Erythroblast (primary cell): Measurements from ENCODE around the gene RASAL1.

Experiments used
- DNase-seq, 2 experiments: peaks; one replicate each; lab custom pipeline; 2025; lab: John Stamatoyannopoulos, UW
- GATA1 ChIP-seq: IDR thresholded peaks from 2 replicates; pipeline ENCODE4 v1.6.1; 2011; ENCODE audit warnings: low read depth, mild to moderate bottlenecking, control low read depth, low read length, moderate library complexity
- POLR2A ChIP-seq: IDR thresholded peaks from 2 replicates; pipeline ENCODE4 v1.6.1; 2011; ENCODE audit warnings: mild to moderate bottlenecking, low read length

Gene RASAL1

DNA sequence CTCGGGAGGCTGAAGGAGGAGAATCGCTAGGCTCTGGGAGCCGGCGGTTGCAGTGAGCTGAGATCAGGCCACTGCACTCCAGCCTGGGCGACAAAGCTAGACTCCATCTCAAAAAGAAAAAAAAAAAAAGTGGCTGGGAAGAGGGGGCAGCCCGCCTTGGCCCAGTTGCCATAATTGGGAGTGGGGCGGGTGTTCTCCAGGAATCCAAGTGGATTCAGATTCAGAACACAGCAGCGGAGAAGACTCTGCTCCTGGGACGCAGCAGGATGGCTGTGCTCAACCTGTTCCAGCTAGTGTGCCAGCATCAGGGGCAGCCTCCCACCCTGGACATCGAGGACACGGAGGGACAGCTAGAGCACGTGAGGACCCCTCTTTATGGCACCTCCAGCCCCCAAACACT is 19.5 kb upstream of the RASAL1 start:
- TF ChIP-seq POLR2A (no peak), GATA1 (no peak)

GRCh38 chr12:113154351-113154973 is 18.9 kb upstream of the RASAL1 start:
- TF ChIP-seq GATA1 (no peak), POLR2A (no peak)
- DNase-seq: no peak

More for the DNA sequence above, 19.5 kb upstream of the RASAL1 start:
- no peak for DNase-seq

GRCh38 chr12:113152835-113153814 is 17.6 kb upstream of the RASAL1 start:
- peak; percentile 58 to 67 for DNase-seq
- TF ChIP-seq GATA1: no peak
- no peak for TF ChIP-seq POLR2A

DNA sequence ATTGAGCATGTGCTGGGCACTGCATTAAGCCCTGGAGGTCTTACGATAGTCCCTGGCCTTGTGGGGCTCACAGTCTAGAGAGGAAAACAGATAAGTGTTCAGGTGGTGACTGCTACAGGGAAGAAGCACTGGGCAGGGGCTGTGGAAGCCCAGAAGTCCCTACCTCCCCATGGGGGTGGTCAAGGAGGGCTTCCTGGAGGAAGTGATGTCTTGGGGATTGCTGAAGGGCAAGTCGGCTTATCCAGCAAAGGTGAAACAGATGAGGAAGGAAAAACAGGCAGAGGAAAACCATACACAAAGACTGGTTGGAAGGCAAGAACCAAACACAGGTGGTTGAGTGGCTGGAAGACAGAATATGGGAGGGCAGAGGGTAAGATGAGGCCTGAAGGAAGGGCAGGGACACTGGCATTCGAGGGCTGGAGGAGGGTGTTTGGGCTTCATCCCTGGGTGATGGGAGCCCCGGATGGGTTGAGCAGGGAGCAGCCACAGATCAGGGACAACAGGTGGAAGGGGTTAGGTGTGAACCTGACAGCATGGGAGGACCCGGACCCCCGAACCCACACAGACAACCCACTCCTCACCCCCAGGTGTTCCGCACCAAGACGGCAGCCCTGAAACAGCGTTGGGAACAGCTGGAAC is 16.8 kb upstream of the RASAL1 start:
- no peak for DNase-seq
- TF ChIP-seq GATA1: no peak

DNA sequence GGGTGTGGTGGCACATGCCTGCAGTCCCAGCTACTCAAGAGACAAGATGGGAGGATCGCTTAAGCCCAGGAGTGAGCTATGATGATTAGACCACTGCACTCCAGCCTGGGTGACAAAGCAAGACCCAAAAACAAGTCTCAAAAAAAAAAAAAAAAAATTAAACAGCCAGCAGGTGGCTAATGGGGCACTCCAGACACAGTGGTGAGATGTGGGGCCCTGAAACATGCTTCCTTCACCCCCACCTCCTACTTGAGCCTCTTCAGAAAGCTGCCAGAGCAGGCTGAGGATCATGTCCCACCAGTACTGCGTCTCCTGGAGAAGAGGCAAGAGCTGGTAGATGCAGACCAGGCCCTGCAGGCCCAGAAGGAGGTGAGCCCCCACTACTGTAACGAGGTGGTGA is 16.1 kb upstream of the RASAL1 start:
- no peak for DNase-seq
- TF ChIP-seq GATA1: no peak
- no peak for TF ChIP-seq POLR2A

DNA sequence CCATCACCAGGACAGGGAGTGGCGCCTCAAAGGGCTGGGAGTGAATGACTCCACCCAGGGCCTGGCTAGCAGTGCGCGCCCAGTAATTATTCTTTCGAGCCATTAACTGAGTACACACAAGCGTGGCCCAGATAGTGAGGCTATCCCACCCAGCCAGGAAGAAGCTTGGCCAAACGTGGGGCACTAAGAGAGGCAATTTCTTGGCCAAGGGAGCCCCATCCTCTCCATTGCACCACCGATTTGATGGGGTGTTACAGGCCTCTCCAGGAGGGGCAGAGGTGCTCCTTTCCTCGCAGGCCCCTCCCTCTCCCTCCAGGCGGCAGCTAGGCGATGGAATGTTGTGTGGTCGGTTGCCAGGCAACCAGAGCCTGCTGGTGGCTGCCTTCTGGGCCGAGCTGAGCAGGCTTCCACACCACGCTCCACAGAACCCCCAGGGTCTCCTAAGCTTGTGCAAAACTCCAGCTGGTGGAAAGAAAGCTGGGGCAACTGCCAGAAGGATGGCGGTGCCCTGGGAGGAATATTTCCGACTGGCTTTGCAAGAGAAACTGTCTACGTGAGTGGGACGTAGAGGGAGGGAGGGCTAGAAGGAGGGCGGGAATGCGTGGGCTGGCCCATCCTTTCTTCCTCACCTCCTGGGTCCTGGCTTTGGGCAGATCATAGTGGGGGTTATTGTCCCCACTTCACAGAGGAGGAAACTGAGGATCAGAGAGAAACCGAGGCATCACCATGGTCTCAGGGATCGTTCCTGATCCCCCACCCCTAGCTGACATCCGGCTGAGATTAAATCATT is 14.0 kb upstream of the RASAL1 start, which contains the start of gene CFAP73:
Gene CFAP73 (plus strand): TSS at position 364 of the 790 bp plus-strand sequence. CDS start 134 bp downstream, at position 498.
- peak; percentile 16 to 39 for DNase-seq

DNA sequence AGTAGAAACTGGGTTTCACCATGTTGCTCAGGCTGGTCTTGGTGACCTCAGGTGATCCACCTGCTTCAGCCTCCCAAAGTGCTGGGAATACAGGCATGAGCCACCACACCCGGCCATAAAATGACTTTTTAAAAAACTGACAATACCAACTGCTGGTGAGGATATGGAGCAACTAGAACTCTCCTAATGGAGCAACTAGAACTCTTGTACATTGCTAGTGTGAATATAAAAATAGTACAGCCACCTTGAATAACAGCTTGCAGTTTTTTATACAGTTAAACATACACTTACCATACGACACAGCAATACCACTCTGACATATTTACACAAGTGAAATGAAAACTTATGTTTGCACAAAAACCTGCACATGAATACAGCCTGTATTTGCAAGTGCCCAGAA is 11.4 kb upstream of the RASAL1 start:
- TF ChIP-seq POLR2A (no peak), GATA1 (no peak)
- no peak for DNase-seq

More for the DNA sequence above, 14.0 kb upstream of the RASAL1 start, which contains the start of gene CFAP73:
- no peak for TF ChIP-seq GATA1
- no peak for TF ChIP-seq POLR2A

DNA sequence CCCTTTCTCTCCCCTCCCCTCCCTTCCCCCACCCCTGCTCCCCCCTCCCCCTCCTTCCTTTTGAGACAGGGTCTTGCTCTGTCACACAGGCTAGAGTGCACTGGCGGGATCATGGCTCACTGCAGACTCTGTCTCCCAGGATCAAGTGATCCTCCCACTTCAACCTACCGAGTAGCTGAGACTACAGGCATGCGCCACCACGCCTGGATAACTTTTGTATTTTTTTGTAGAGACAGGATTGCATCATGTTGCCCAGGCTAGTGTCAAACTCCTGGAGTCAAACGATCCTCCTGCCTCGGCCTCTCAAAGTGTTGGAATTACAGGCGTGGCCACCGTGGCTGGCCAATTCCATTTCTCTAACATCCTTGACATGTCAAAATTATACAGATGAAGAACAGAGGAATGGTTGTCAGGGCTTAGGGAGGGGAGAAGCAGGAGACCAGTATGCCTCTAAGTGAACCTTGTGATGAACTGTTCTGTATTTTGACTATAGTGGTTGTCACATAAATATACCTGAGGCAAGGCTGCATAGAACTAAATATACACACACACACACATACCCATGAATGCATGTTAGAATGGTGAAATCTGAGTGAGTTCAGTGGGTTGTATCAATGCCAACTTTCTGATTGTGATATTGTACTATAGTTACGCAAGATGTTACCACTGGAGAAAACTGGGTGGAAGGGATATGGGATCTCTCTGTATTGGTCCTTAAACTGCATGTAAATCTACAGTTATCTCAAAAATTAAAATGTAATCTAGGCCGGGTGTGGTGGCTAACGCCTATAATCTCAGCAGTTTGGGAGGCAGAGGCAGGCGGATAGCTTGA is 10.4 kb upstream of the RASAL1 start:
- DNase-seq: no peak
- no peak for TF ChIP-seq GATA1
- no peak for TF ChIP-seq POLR2A

DNA sequence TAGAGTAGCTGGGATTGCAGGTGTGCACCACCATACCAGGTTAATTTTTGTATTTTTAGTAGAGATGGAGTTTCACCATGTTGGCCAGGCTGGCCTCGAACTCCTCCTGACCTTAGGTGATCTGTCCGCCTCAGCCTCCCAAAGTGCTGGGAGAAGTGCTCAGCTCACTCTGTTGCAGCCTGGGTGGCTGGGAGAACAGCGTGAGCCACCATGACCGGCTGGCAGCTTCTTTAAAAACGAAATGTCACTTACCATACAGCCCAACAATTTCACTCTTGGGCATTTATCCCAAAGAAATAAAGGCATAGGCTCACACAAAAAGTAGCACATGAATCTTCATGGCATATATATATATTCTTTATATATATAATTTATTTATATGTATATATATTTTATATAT is 9.2 kb upstream of the RASAL1 start:
- TF ChIP-seq GATA1: no peak
- TF ChIP-seq POLR2A: no peak
- DNase-seq: no peak

- TF ChIP-seq POLR2A (no peak), GATA1 (no peak)
- no peak for DNase-seq
Measured at GRCh38 chr12:113143959-113144358, 8.4 kb upstream of the RASAL1 start.

DNA sequence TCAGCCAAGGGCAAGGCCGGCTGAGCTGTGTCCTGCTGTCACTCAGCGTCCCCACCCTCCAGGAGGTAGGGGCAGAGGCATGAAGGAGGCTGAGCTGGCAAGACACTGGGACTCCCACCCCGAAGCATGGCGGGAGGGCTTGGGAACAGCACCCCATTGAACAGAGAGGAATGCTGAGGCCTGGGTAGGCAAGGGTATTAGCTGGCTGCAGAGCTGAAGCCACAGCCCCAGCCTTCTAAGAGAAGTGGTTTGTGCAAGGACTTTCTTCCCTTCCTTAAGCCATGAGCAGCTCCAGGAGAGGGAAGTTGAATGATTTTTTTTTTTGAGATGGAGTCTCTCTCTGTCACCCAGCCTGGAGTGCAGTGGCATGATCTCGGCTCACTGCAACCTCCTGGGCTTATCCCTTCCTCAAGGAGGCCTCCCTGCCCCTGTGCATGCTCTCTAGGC is 7.3 kb upstream of the RASAL1 start:
- DNase-seq: no peak

More for the DNA sequence above, 7.3 kb upstream of the RASAL1 start:
- TF ChIP-seq GATA1 (no peak), POLR2A (no peak)
